Thyroid gland (tissue), 4 donors: ENCODE measurements around the gene SMIM29. TPM values are rescaled to one million over a fixed set of nuclear protein-coding genes. Genes with fewer than 3 reads are reported as not detected.
"Not testable (repeated sequence)": the region's sequence is repeated elsewhere in the genome, so short reads cannot be mapped to it uniquely, and the experiment has no call there.

ENCODE experiments used
- DNase-seq, 2 donors: peaks; one replicate each; pipeline ENCODE4 v3.0.0-alpha.2; 2019
- H3K27ac ChIP-seq, 3 donors: fragments of 200-600 bp; sonication (generic); 1 replicate in 2 of 3; 2 replicates in 1 of 3; pipeline ENCODE4 v1.5.1; 2016 to 2019; ENCODE audit warnings: mild to moderate bottlenecking in 1 of 3, moderate library complexity in 1 of 3
- H3K27me3 ChIP-seq: fragments of 200-600 bp; sonication (generic); one replicate; pipeline ENCODE4 v1.5.1; 2019
- H3K36me3 ChIP-seq, 2 donors: fragments of 200-600 bp; sonication (generic); one replicate each; pipeline ENCODE4 v1.5.1; 2016 to 2019
- H3K4me1 ChIP-seq, 2 donors: fragments of 200-600 bp; sonication (generic); one replicate each; pipeline ENCODE4 v1.5.1; 2017 to 2019
- H3K4me3 ChIP-seq, 3 donors: fragments of 200-600 bp; sonication (generic); replicated peaks in 1 of 3; 1 replicate in 2 of 3; 2 replicates in 1 of 3; pipeline ENCODE4 v1.5.1; 2016; ENCODE audit warnings: mild to moderate bottlenecking in 1 of 3
- H3K9me3 ChIP-seq: fragments of 200-600 bp; sonication (generic); one replicate; pipeline ENCODE4 v1.5.1; 2017
- CTCF ChIP-seq, 6 experiments: fragments of 200-600 bp in 3 of 6; fragments of 450-650 bp in 3 of 6; sonication (generic) in 3 of 6; IDR thresholded peaks; one replicate each; pipeline ENCODE4 v1.5.1; 2016 to 2019; ENCODE audit warnings: antibody characterized with exemption in 6 of 6, mild to moderate bottlenecking in 2 of 6, inconsistent platforms in 1 of 6, moderate library complexity in 1 of 6
- POLR2A ChIP-seq, 2 donors: fragments of 450-650 bp; IDR thresholded peaks; one replicate each; pipeline ENCODE4 v1.6.1; 2017; ENCODE audit warnings: antibody characterized with exemption in 2 of 2, mild to moderate bottlenecking in 2 of 2, moderate library complexity in 1 of 2
- WGBS, 2 donors: methylation state at CpG; one replicate each; pipeline ENCODE4 v1.1.5; 2017; 5-methylcytosine and 5-hydroxymethylcytosine counted together
- intact Hi-C: fragments of 100-400 bp; cut with DNase I; formaldehyde crosslinking; loops from one replicate; pipeline ENCODE4 v1.15.1; 2023
- total RNA-seq, 4 donors: library from RNA; depleted of rRNA; stranded (reverse); fragments of >200 nt; gene quantifications; one replicate each; pipeline ENCODE4 v1.2.3, GENCODE V29; 2016

SMIM29 gene
- total RNA-seq, 4 donors from 2014 or later, result 23.4 to 46.2 (median 31.1) TPM

DNA sequence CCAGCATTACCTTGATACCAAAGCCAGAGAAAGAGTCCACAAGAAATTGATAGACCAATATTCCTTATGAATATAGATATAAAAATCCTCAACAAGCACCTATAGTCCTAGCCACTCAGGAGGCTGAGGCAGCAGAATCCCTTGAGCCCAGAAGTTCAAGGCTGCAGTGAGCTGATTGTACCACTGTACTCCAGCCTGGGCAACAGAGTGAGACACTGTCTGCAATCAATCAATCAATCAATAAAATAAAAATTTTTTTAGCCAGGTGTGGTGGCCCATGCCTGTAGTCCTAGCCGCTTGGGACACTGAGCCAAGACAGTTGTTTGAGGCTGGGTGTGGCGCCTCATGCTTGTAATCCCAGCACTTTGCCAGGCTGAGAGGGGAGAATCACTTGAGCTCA, 18.9 kb upstream of the SMIM29 start:
- H3K4me1 ChIP-seq, result no peaks in the 10 kb centered on the region
- no peaks in the 10 kb centered on the region for H3K36me3 ChIP-seq
- TF ChIP-seq POLR2A (IDR thresholded peaks at IDR 0.05) (no peak), CTCF (IDR thresholded peaks at IDR 0.05) (no peak)
- 88 to 100% methylated on average over 2 of the region's 2 CpGs for WGBS, 2 donors
- H3K4me3 ChIP-seq, result no peak overlapping the region
- H3K27ac ChIP-seq, result no peak overlapping the region
- no peaks in the 10 kb centered on the region for H3K27me3 ChIP-seq
- DNase-seq, result no peak
- intact Hi-C loops, result no loop called here
- no peaks in the 10 kb centered on the region for H3K9me3 ChIP-seq

GRCh38 chr6:34263484-34263883, 14.7 kb upstream of the SMIM29 start:
- H3K27me3 ChIP-seq, H3K4me1 ChIP-seq, intact Hi-C loops, DNase-seq, H3K27ac ChIP-seq, H3K36me3 ChIP-seq, H3K4me3 ChIP-seq, H3K9me3 ChIP-seq: not testable (repeated sequence)
- 78 to 79% methylated on average over 23 of the region's 23 CpGs for WGBS, 2 donors

- intact Hi-C loops, result no loop called here
- Histone ChIP-seq H3K9me3 (no peaks in the 10 kb centered on the region), H3K4me1 (no peaks in the 10 kb centered on the region), H3K27me3 (no peaks in the 10 kb centered on the region), H3K36me3 (no peaks in the 10 kb centered on the region), H3K27ac (no peak overlapping the region), H3K4me3 (no peak overlapping the region)
- no peak for DNase-seq
- TF ChIP-seq CTCF (IDR thresholded peaks at IDR 0.05) (no peak), POLR2A (IDR thresholded peaks at IDR 0.05) (no peak)
- WGBS, 2 donors, result 87 to 91% methylated on average over 16 to 17 of the region's 17 CpGs
Observed at GRCh38 chr6:34260576-34261267, 11.9 kb upstream of the SMIM29 start.

DNA sequence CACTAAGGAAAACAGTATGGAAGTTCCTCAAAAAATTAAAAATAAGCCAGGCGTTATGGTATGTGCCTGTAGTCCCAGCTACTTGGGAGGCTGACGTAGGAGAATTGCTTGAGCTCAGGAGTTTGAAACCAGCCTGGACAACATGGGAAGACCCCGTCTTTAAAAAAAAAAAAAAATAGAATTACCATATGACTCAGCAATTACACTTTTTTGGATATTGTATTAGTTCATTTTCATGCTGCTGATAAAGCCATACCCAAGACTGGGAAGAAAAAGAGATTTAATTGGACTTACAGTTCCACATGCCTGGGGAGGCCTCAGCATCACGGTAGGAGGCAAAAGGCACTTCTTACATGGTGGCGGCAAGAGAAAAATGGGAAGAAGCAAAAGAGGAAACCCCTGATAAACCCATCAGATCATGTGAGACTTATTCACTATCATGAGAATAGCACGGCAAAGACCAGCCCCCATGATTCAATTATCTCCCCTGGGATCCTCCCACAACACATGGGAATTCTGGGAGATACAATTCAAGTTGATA, 10.8 kb upstream of the SMIM29 start:
- TF ChIP-seq POLR2A (IDR thresholded peaks at IDR 0.05) (no peak), CTCF (IDR thresholded peaks at IDR 0.05) (no peak)
- DNase-seq, result no peak
- no peaks in the 10 kb centered on the region for H3K36me3 ChIP-seq
- H3K27me3 ChIP-seq, result no peaks in the 10 kb centered on the region
- H3K4me3 ChIP-seq, result no peak overlapping the region
- H3K4me1 ChIP-seq, result no peaks in the 10 kb centered on the region
- H3K27ac ChIP-seq, result no peak overlapping the region
- intact Hi-C loops, result no loop called here
- WGBS, 2 donors, result 94% methylated on average over 6 of the region's 6 CpGs
- no peaks in the 10 kb centered on the region for H3K9me3 ChIP-seq

DNA sequence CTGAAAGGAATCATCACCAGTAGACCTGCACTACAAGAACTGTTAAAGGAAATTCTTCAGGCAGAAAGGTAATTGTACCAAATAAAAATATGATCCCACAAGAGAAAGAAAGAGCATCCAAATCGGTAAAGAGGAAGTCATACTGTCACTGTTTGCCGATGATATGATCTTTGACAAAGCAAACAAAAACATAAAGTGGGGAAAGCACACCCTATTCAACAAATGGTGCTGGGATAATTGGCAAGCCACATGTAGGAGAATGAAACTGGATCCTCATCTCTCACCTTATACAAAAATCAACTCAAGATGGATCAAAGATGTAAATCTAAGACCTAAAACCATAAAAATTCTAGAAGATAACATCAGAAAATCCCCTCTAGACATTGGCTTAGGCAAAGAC, 3.6 kb upstream of the SMIM29 start:
- H3K36me3 ChIP-seq, H3K9me3 ChIP-seq, DNase-seq, H3K4me3 ChIP-seq, intact Hi-C loops, H3K4me1 ChIP-seq, H3K27ac ChIP-seq, H3K27me3 ChIP-seq: not testable (repeated sequence)
- 63 to 69% methylated on average over 2 of the region's 2 CpGs for WGBS, 2 donors

GRCh38 chr6:34249469-34250261, 859 bp upstream of the SMIM29 start:
- Histone ChIP-seq H3K27me3 (no peaks in the 10 kb centered on the region), H3K27ac (peak overlapping the region; percentile 68 to 92 (median 81)), H3K36me3 (no peaks in the 10 kb centered on the region), H3K4me3 (peak overlapping the region; percentile 23 to 83 (median 71)), H3K9me3 (no peaks in the 10 kb centered on the region), H3K4me1 (peaks cover 5 to 11% of the 10 kb centered on the region in 2 donors)
- 43 to 46% methylated on average over 17 to 18 of the region's 18 CpGs for WGBS, 2 donors
- intact Hi-C loops, result loop anchor here (2.0 to 5.0 kb wide), 3 partner anchors 52 to 168 kb away; partner anchors contain the start of gene NUDT3
- DNase-seq, result no peak
- no peak for TF ChIP-seq CTCF (IDR thresholded peaks at IDR 0.05)
- TF ChIP-seq POLR2A (IDR thresholded peaks at IDR 0.05), result no peak
